Muscle of leg (tissue), 11 donors: ENCODE results near the gene GGT7. TPM values are rescaled to one million over a fixed set of nuclear protein-coding genes. Genes with fewer than 3 reads are reported as not detected.

ENCODE experiments used
- DNase-seq: peaks from one replicate; pipeline ENCODE4 v3.0.0; 2013
- H3K27ac ChIP-seq: one replicate; pipeline ENCODE4 v1.5.1; 2013; ENCODE audit warnings: mild to moderate bottlenecking, low read length, control low read depth
- H3K27me3 ChIP-seq: one replicate; pipeline ENCODE4 v1.6.1; 2013; ENCODE audit warnings: low read length; ENCODE audit not compliant: control insufficient read depth, insufficient read depth
- H3K36me3 ChIP-seq: one replicate; pipeline ENCODE4 v1.6.1; 2013; ENCODE audit warnings: low read length; ENCODE audit not compliant: control insufficient read depth, insufficient read depth
- H3K4me1 ChIP-seq: one replicate; pipeline ENCODE4 v1.6.1; 2013; ENCODE audit warnings: low read length; ENCODE audit not compliant: control insufficient read depth, insufficient read depth
- H3K4me3 ChIP-seq: one replicate; pipeline ENCODE4 v1.5.1; 2013; ENCODE audit warnings: low read length, control low read depth
- H3K9me3 ChIP-seq: replicated peaks from 2 replicates; pipeline ENCODE4 v1.6.1; 2013; ENCODE audit warnings: low read depth, low read length; ENCODE audit not compliant: control insufficient read depth
- whole genome bisulfite sequencing: methylation state at CpG from one replicate; pipeline ENCODE4 v1.1.5; 2013; ENCODE audit warnings: missing lambda C conversion rate; ENCODE audit not compliant: insufficient coverage; 5-methylcytosine and 5-hydroxymethylcytosine counted together
- polyA plus RNA-seq, 8 donors: library from polyadenylated mRNA; unstranded; fragments of 120-200 nt; gene quantifications; one replicate each; pipeline versions ENCODE4 v1.2.1 to v1.2.3, GENCODE V29; 2013; ENCODE audit warnings: inconsistent platforms in 1 of 8, low replicate concordance in 1 of 8; ENCODE audit not compliant: insufficient read length in 8 of 8, insufficient read depth in 1 of 8
- total RNA-seq: library from RNA; stranded (reverse); fragments of 120-200 nt; gene quantifications from one replicate; pipeline ENCODE4 v1.2.4, GENCODE V29; 2013

The GGT7 gene
- total and polyA plus RNA-seq, 9 donors: 4.5 to 24.7 (median 16.5) TPM

GRCh38 chr20:34849778-34850177 is 22.9 kb downstream of the GGT7 start:
- no peak overlapping the region for H3K27ac ChIP-seq
- WGBS: 93% methylated on average over 7 of the region's 9 CpGs
- H3K9me3 ChIP-seq: no peaks in the 10 kb centered on the region
- DNase-seq: no peak
- H3K27me3 ChIP-seq: no peaks in the 10 kb centered on the region
- H3K4me1 ChIP-seq: no peaks in the 10 kb centered on the region
- peaks cover 44% of the 10 kb centered on the region for H3K36me3 ChIP-seq
- H3K4me3 ChIP-seq: no peak overlapping the region

- Histone ChIP-seq H3K27ac (no peak overlapping the region), H3K4me3 (no peak overlapping the region), H3K27me3 (no peaks in the 10 kb centered on the region), H3K36me3 (peaks cover 38% of the 10 kb centered on the region), H3K4me1 (no peaks in the 10 kb centered on the region), H3K9me3 (no peaks in the 10 kb centered on the region)
- WGBS: 100% methylated on average over 4 of the region's 5 CpGs
- no peak for DNase-seq
Observed at GRCh38 chr20:34848597-34848996, 24.1 kb downstream of the GGT7 start.

GRCh38 chr20:34843421-34843820 is 29.2 kb downstream of the GGT7 start:
- WGBS: 100% methylated on average over 1 of the region's 2 CpGs
- DNase-seq: no peak
- H3K27me3 ChIP-seq: no peaks in the 10 kb centered on the region
- H3K4me3 ChIP-seq: no peak overlapping the region
- no peaks in the 10 kb centered on the region for H3K9me3 ChIP-seq
- no peak overlapping the region for H3K27ac ChIP-seq
- H3K36me3 ChIP-seq: peaks cover 6% of the 10 kb centered on the region
- H3K4me1 ChIP-seq: no peaks in the 10 kb centered on the region

DNA sequence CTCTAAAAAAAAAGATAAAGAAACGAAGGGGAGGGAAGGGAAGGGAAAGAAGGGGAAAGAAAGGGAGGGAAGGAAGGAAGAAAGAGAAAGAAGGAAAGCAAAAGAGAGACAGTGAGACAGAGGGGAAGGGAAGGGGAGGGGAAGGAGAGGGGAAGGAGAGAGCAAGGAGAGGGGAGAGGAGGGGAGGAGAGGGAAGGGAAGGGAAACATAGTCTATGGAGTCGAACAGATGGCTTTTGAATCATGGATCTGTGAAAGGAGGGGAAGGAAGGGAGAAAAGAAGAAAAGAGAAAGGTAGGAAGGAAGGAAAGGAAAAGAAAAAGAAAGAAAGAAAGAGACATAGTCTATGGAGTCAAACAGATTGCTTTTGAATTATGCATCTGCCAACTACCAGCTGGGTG is 30.5 kb downstream of the GGT7 start:
- no peak for DNase-seq
- no peak overlapping the region for H3K4me3 ChIP-seq
- no peaks in the 10 kb centered on the region for H3K9me3 ChIP-seq
- H3K4me1 ChIP-seq: no peaks in the 10 kb centered on the region
- no peaks in the 10 kb centered on the region for H3K27me3 ChIP-seq
- no peak overlapping the region for H3K27ac ChIP-seq
- no peaks in the 10 kb centered on the region for H3K36me3 ChIP-seq
- WGBS: 38% methylated on average over 2 of the region's 2 CpGs

DNA sequence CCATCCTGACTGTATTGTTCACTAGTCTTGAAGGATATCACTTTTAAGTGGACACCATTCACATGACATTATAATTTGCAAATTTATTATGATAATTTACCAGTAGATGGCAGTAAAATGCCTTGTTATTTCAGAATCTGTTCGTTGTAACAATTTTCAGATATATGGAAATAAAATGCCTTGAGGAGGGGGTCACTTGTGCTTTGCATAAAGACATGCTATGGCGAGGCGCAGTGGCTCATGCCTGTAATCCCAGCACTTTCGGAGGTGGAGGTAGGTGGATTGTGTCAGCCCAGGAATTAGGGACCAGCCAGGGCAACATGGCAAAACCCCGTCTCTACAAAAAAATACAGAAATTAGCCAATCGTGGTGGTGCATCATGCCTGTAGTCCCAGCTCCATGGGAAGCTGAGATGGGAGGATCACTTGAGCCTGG is 38.2 kb downstream of the GGT7 start:
- H3K27me3 ChIP-seq: peaks cover 3% of the 10 kb centered on the region
- H3K27ac ChIP-seq: no peak overlapping the region
- DNase-seq: peak; percentile 47
- WGBS: 17% methylated on average over 2 of the region's 6 CpGs
- H3K36me3 ChIP-seq: no peaks in the 10 kb centered on the region
- H3K4me1 ChIP-seq: peaks cover 2% of the 10 kb centered on the region
- no peak overlapping the region for H3K4me3 ChIP-seq
- no peaks in the 10 kb centered on the region for H3K9me3 ChIP-seq

- no peak overlapping the region for H3K4me3 ChIP-seq
- H3K4me1 ChIP-seq: peaks cover 2% of the 10 kb centered on the region
- H3K27me3 ChIP-seq: peaks cover 3% of the 10 kb centered on the region
- WGBS: no CpG with 5 or more reads among the region's 5 CpGs
- no peaks in the 10 kb centered on the region for H3K36me3 ChIP-seq
- no peaks in the 10 kb centered on the region for H3K9me3 ChIP-seq
- no peak for DNase-seq
- no peak overlapping the region for H3K27ac ChIP-seq
Observed at GRCh38 chr20:34831936-34832335, 40.7 kb downstream of the GGT7 start.

- H3K9me3 ChIP-seq: no peaks in the 10 kb centered on the region
- H3K27ac ChIP-seq: no peak overlapping the region
- peaks cover 3% of the 10 kb centered on the region for H3K27me3 ChIP-seq
- no peak for DNase-seq
- 100% methylated on average over 1 of the region's 3 CpGs for WGBS
- no peaks in the 10 kb centered on the region for H3K36me3 ChIP-seq
- H3K4me1 ChIP-seq: peaks cover 8% of the 10 kb centered on the region
- no peak overlapping the region for H3K4me3 ChIP-seq
Observed at GRCh38 chr20:34829191-34829590, 43.5 kb downstream of the GGT7 start.

- 2% methylated on average over 35 of the region's 52 CpGs for WGBS
- H3K9me3 ChIP-seq: no peaks in the 10 kb centered on the region
- H3K27ac ChIP-seq: peak within 1 kb of the TSS; percentile 83
- peak within 1 kb of the TSS; percentile 65 for H3K4me3 ChIP-seq
- H3K4me1 ChIP-seq: peaks cover 11% of the 10 kb centered on the region
- H3K36me3 ChIP-seq: no peaks in the 10 kb centered on the region
- peaks cover 3% of the 10 kb centered on the region for H3K27me3 ChIP-seq
- peak; percentile 90 for DNase-seq
Observed at GRCh38 chr20:34825530-34826362, 46.9 kb downstream of the GGT7 start, which contains the start of gene NCOA6. TSS of gene NCOA6 (minus strand) at chr20:34825651. CDS start at chr20:34782355, 43,296 bp downstream.

DNA sequence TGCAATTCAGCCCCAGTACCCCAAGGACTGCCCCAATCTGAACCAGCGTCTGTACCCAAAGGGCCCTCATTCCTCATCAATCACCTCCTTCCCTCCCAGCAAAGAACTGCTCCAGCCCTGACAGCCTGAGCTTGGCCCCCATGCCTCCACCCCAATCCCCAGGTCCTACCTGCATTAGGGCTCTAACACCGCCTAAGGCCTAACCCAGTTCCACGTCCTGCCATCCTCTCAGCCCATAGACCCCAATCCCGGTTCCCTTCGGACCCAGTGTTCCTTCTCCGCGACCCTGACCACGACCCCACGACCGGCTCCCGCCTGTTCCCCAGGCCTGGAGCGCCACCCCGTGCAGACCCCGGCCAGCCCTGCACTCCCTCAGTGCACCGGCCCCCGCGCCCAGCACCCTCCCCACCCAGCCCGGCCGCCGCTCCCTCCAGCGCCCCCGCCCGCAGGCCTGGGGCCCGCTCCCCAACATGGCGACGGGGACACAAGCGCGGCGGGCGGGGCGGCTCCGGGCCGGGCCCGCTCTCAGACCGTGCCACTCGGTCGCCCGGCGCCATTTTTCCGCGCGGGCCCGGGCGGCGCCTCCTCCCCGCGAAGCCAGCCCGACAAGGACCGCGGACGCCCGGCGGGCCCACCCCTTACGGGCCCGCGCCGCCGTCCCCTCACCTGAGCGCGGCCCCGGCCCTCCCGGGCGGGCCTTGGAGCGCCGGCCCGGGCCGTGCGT is 47.7 kb downstream of the GGT7 start:
- H3K9me3 ChIP-seq: no peaks in the 10 kb centered on the region
- H3K27me3 ChIP-seq: no peaks in the 10 kb centered on the region
- no peaks in the 10 kb centered on the region for H3K36me3 ChIP-seq
- under 1% methylated on average over 68 of the region's 68 CpGs for WGBS
- DNase-seq: peak; percentile 76
- H3K27ac ChIP-seq: peak overlapping the region; percentile 83
- peaks cover 11% of the 10 kb centered on the region for H3K4me1 ChIP-seq
- H3K4me3 ChIP-seq: peak overlapping the region; percentile 65

DNA sequence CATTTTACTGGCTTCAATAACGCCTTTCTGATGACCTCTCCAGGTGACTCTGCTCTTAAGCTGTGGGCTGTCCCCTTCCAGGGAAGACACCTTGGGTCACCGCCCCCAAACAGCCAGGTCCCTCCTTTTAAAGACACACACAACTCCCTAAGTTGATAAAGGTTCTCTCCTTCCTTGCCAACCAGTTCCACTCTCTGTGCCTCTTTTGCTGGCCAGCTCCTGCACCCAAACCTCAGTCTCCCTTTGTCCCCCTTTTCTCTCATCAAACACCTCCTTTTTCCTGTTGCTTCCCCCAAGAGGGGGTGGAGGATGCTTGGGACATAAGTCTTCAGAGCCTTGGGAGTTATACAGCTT is 48.2 kb downstream of the GGT7 start:
- no peaks in the 10 kb centered on the region for H3K27me3 ChIP-seq
- no peaks in the 10 kb centered on the region for H3K9me3 ChIP-seq
- WGBS: 0% methylated on average over 2 of the region's 2 CpGs
- no peaks in the 10 kb centered on the region for H3K36me3 ChIP-seq
- peak; percentile 58 for DNase-seq
- H3K4me3 ChIP-seq: peak overlapping the region; percentile 65
- H3K27ac ChIP-seq: peak overlapping the region; percentile 83
- peaks cover 11% of the 10 kb centered on the region for H3K4me1 ChIP-seq
